ENCODE data around the gene PHLDB1.
"Not testable (repeated sequence)": the region's sequence is repeated elsewhere in the genome, so short reads cannot be mapped to it uniquely, and the experiment has no call there.

PHLDB1 gene

DNA sequence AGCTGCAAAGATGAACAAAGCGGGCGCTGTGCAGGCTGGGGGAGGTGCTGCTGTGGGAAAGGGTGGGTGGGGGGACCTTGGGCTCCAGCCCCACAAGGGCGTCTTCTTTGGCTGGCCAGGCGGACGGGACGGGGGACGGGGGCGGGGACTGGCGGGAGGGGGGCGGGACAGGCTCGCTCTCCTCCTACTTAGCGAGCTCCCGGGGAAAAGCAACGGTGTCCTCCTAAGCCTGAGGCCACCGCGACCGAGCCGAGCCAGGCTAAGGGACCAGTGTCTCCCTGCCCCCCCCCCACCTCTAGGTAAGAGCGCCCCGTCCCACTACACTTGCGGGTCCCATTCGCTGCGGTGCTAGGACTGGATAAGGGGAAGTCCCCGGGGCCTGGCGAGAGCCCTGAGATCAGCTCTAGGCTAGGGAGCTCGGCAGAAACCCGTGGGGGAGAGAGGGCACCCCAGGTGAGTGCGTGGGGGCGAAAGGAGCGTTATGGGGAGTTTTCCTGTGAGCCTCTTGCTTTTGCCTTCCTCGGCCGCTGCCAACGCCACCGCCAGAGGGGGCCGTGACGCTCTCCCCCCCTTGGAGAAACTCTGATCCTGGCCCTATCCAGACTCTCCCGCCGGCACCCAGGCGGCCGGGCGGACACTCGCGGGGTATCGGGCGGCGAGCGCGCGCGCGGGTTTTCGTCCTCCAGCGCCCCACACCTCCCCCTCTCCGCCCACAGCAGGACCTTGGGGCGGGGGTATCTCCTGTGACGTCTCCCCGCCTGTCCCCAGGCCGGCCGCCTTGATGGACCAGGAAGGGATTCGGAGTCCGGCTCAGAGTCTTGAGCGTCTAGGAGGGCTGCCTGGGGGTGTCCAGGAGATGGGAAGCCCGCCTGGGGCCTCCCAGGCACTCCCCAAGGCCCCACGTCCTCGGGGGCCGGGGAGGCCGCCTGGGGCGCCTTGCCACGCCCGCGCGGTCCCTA, at the start of gene PHLDB1:
Gene PHLDB1 (plus strand): TSS at position 215 of the 959 bp plus-strand sequence. CDS start 6,222 bp downstream, outside the sequence.
- DNase-seq: peak in 52 of 56 donors; percentile 35 to 93 (median 82)

DNA sequence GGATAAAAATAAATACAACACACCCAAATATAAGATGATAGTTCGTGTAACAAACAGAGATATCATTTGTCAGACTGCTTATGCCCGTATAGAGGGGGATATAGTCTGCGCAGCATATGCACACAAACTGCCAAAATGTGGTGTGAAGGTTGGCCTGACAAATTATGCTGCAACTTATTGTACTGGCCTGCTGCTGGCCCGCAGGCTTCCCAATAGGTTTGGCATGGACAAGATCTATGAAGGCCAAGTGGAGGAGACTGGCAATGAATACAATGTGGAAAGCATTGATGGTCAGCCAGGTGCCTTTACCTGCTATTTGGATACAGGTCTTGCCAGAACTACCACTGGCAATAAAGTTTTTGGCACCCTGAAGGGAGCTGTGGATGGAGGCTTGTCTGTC, 46.6 kb upstream of the PHLDB1 start:
- DNase-seq: no peak

DNA sequence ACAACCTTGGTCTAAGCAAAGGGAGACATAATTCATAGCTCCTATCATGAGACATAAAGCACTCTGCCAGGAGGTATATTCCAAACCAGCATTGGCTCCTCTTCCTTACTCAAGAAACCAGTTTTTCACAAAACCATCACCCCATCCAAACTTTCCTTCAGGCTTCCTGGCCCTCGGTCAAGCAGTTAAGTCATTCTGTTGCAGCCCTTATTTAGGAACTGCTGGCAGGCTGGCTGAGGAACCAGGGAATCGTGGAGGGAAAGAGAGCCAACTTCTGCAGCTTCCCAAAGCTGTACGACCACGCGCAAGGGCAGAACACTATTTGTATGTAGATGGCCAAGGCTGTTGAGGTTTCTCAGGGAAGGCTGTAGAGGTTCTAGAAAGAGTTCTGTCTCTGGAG, 42.4 kb upstream of the PHLDB1 start:
- DNase-seq: peak in 8 of 56 donors; percentile 4 to 36 (median 12)

DNA sequence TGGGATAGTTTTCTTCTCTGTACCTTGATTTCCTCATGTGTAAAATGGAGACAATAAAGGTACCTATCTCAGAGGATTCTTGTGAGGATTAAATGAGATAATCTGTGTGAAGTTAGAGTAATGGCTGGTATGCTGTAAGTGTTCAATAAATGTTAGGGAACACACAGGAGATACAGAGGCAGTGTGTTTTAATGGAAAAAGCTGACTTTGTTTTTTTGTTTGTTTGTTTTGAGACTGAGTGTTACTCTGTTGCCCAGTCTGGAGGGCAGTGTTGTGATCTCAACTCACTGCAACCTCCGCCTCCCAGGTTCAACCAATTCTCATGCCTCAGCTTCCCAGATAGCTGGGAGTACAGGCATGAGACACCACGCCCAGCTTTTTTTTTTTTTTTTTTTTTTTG, 37.7 kb upstream of the PHLDB1 start:
- no peak for DNase-seq

DNA sequence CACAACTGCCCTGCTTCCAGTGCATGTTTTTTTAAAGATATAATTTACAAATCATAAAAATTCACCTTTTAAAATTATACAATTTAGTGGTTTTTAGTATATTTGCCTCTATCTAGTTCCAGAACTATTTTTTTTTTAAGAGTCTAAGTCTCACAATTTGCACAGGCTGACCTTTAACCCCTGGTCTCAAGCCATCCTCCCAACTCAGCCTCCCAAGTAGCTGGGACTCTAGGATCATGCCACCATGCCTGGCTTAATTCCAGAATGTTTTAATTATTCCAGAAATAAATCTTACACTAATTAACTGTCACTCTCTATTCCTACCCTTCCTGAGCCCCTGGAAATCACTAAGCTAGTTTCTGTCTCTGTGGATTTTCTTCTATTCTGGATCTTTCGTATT, 36.6 kb upstream of the PHLDB1 start:
- DNase-seq: no peak

DNA sequence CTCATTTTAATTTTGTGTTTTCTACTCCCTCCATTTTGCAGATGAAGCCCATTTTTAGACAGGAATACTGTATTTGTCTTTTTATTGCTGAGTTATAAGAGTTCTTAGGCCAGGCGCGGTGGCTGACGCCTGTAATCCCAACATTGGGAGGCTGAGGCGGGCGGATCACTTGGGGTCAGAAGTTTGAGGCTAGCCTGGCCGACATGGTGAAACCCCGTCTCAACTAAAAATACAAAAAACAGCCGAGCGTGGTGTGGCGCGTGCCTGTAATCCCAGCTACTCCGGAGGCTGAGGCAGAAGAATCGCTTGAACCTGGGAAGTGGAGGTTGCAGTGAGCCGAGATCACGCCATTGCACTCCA, 35.7 kb upstream of the PHLDB1 start:
- peak in 2 of 56 donors; percentile 6 to 9 for DNase-seq

DNA sequence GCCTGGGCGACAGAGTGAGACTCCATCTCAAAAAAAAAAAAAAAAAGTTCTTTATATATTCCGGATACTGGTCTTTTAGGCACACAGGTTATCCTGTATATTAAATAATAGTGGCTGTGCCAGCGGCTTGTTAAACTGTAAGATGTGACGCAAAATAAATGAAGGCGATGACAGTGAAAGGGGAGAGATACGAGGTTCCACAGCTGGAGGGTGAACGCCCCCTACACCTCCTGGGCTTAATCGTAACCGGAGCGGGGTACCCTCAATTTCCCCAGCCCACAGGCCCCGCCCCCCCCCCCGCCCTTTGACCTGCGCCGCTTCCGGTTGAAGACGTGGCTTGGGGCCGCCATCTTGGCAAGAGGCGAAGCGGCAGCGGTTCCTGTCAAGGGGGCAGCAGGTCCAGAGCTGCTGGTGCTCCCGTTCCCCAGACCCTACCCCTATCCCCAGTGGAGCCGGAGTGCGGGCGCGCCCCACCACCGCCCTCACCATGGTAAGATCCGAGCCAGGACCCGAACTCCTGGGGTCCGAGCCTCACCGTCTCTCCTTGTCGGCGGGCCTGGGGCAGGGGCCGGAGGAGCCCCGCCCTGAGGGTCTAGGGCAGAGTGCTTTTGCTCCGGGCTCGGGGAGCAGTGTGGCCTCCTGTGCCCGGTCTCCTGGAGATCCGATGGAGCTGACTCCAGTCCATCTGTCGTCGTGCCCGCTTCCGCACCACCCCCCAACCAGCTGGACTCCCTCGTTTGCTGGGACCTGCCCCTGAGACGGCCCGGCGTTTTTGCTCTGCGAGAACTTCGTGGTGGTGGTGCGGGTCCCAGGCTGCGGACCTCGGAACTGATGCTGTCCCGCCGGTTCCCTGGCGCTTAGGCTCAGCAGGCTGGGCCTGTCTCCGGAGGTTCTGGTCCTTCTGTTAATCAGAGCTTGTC, 35.1 kb upstream of the PHLDB1 start, which contains the start of gene ARCN1:
Gene ARCN1 (plus strand): TSS at position 349 of the 920 bp plus-strand sequence. CDS start 139 bp downstream, at position 488.
- peak in 54 of 56 donors; percentile 22 to 83 (median 68) for DNase-seq

DNA sequence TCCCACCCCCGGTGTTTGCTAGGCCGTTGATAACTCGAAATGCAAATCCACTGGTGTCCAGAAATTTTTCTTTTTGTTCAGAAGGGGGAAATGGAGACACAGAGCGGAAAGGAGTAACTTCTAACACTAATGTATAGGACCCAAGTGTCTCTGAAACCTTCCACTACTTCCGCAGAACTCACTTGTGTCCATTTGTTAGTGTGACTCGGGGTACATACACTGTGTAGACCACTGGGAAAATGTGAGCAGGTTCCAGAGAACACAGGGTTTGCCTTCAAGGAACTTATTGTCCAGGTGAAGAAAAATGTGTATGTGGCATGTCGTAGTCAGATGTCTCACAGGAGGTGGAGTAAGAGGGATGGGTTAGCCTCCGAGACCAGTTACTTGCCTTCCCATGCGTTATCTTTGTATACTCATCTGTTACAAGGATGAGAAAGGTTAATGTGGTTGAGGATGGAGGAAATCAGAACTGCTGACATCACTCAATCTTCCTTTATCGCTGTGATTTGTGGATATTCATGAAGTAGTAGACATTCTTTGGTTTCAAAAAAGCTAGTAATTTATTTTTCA, 34.3 kb upstream of the PHLDB1 start:
- DNase-seq: peak in 2 of 56 donors; percentile 37 to 39

DNA sequence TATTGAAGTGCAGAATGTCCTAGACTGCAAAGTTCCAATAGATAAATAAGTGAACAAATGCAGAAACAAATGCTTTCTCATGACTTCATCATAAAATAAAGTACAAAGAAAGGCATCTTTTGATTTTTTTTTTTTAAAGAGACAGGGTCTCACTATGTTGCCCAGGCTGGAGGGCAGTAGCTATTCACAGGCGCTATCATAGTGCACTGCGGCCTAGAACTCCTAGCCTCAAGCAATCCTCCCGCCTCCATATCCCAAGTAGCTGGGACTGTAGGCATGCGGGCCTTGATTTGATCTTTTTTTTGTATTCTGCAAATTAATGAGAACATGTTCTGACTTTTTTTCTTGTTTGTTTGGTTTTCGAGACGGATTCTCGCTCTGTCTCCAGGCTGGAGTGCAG, 32.8 kb upstream of the PHLDB1 start:
- DNase-seq: no peak

DNA sequence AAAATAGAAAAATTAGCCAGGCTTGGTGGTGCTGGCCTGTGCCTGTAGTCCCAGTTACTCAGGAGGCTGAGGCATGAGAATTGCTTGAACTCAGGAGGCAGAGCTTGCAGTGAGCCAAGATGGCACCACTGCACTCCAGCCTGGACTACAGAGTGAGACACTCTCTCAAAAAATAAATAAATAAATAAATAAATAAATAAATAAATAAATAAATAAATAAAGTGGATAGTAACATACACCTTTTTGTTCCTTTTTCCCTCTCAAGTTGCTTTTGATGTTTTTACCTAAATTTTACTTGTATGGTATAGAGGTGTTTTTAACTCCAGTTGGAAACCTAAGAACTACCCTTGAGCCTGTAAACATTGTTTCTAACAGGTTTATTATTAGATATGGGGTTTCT, 29.4 kb upstream of the PHLDB1 start:
- DNase-seq: not testable (repeated sequence)

DNA sequence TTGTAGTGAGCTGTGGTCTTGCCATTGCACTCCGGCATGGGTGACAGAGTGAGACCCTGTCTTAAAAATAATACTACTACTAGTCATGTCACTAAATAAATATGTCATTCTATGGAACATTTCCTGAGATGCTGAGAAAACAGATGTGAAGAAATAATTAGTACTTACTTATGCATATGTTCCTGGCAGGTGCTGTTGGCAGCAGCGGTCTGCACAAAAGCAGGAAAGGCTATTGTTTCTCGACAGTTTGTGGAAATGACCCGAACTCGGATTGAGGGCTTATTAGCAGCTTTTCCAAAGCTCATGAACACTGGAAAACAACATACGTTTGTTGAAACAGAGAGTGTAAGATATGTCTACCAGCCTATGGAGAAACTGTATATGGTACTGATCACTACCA, 26.4 kb upstream of the PHLDB1 start:
- DNase-seq: no peak

DNA sequence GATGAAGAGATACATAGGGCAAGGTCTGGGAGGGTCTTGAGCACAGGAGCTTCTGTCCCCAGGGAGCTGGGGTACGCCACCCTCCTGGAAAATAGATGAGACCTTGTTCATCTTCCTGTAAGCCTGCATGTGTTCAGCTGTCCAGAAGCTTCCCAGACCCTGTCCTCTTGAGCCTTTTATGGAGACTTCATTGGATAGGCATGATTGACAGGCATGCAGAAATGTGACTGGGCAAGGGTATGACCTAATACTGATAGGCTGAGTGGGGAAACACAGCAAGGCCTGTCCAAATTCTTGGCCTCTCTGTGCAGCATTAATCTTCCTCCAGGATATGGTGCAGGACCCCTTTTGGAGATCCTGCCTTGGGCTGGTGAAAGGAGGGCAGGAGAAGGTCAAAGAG, 19.5 kb upstream of the PHLDB1 start:
- DNase-seq: no peak

DNA sequence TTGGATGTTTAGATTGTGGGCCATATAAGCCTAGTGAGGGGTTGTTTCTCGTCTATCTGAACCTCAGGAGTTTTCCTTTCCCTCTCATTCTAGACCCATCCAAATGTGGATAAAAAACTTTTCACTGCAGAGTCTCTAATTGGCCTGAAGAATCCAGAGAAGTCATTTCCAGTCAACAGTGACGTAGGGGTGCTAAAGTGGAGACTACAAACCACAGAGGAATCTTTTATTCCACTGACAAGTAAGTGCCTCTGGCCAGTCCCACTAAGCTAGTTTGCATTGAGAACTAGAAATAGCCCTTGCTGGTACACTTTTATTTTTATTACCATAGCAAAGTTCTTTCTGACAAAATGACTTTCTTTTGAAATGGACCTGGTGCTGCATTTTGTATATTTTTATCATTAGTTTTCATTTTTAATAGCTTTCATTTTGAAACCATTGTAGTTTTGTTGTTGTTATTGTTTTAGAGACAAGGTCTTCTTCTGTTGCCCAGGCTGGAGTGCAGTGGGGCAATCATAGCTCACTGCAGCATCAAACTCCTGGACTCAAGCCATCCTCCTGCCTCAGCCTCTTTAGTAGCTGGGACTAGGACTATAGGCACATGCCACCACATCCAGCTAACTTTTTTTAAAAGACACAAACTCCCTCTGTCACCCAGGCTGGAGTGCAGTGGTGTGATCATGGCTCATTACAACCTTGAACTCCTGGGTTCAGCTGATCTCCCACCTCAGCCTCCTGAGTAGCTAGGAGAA, 14.6 kb upstream of the PHLDB1 start:
- DNase-seq: peak in 5 of 56 donors; percentile 10 to 55 (median 15)

DNA sequence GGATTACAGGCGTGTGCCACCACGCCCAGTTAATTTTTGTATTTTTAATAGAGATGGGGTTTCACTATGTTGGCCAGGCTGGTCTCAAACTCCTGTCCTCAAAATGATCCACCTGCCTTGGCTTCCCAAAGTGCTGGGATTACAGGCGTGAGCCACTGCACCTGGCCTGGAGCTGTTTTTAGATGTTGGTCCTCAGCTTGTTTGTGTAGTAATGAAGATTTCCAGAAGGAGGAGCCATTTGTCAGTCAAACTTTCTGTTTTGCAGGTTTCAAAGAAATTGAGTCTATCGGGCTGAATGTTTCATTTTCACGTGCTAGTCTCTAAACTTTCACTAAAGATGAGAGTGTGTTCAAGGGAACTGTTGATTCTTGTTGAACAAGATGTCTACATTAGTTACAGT, 12.4 kb upstream of the PHLDB1 start:
- peak in 1 of 56 donors; percentile 45 for DNase-seq

DNA sequence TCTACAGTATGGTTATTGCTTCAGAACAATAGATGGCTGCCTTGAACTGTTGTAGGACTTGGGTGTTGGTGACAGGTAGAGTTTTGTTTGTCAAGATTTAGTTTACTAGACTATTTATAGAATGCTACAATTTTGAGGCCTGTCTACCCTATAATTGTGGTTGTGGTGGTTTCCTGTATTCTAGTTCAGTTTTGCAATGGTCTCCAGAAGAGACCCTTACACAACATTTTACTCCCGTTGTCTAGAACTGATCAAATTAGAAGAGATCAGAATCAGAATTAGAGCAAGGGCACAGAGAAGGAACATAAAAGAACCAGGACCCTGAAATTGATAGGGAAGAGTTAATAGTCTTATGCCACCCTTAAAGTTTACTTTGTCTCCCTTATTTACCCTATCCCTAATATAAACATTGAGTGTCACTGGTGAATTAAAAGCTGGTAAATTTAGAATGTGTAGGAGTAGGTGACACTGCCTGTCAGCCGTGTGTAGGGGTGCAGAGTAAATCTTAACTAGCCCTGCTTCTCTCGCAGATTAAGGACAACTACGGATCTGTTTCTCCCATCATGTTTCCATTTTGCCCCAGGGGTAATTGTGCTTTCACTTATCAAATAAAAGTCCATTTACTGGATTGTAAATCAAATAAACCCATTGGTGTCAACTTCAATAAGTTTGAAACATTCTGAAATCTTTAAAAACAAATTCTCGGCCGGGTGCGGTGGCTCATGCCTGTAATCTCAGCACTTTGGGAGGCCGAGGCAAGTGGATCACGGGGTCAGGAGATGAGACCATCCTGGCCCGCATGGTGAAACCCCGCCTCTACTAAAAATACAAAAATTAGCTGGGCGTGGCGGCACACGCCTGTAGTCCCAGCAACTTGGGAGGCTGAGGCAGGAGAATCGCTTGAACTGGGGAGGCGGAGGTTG, 10.9 kb upstream of the PHLDB1 start:
- no peak for DNase-seq

DNA sequence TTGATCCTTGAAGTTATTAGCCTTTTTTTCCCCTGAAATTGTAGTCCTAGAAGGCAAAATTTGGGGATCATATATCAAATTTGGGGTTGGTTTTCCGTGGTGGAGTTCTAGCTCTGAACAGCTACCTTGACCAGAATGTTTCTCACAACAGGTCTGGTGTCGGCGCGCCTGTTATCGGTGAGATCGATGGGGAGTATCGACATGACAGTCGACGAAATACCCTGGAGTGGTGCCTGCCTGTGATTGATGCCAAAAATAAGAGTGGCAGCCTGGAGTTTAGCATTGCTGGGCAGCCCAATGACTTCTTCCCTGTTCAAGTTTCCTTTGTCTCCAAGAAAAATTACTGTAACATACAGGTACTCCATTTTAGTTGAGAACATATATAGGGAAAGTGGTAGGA, 9.9 kb upstream of the PHLDB1 start:
- DNase-seq: no peak

DNA sequence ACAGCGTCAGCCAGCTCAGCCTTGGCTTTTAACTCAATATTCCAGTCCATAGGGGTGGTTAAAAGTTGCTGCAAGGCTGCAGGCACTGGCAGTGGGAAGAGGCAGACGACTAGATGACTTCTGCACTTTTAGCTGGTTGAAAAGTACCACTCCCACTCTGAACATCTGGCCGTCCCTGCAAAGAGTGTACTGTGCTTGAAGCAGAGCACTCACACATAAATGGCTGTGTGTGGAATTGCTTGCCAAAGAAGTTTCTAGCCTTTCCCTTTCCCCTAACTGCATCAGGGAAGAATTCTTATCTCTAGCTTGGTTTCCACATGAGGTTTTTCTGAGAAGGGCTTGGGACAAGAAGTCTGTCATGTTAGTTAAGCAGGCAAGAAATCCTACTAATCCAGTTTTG, 5.1 kb upstream of the PHLDB1 start:
- no peak for DNase-seq

DNA sequence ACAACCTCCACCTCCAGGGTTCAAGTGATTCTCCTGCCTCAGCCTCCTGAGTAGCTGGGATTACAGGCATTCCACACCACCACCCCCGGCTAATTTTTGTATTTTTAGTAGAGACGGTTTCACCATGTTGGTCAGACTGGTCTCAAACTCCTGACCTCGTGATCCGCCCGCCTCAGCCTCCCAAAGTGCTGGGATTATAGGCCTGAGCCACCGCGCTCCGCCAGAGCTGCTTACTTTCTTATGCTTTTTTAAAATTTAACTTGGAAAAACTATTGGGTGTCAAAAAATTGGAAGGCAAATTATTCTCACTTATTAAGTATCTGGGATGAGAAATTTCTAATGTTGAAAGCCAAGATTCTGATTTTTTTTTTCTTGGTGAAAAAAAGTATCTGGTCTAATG, 3.7 kb upstream of the PHLDB1 start:
- DNase-seq: not testable (repeated sequence)

DNA sequence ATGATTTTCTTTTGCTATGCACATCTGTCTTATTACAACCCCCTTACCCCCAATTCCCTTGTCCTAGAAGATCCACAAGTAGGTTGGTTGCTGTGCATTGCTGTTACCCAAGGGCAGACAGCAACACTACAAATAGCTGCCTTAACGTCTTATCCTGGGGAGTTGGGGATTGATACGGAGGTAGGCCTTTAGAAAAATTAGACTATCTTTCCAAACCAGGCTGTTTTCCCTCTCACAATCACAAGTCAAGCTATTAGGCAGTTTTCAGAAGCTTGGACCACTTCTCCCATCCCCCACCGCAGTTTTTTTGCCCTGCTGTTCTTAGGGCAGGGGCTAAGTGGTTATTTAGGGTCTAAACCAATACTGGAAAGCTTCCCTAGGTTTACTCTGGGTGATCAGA, 2.8 kb upstream of the PHLDB1 start:
- no peak for DNase-seq

Data from amygdala (tissue), 56 donors.